GM10266 (cell line): Measurements from ENCODE around the gene TPD52L2.

Experiments used
- DNase-seq: peaks from one replicate; pipeline ENCODE4 v3.0.0; 2012; ENCODE audit errors: extremely low spot score
- TF ChIP-seq, protein P1 (sequence below): IDR thresholded peaks from 2 replicates; pipeline ENCODE4 v1.5.1; 2012; ENCODE audit warnings: mild to moderate bottlenecking, low read depth; ENCODE audit not compliant: control insufficient read depth, insufficient read depth; ENCODE audit errors: missing control alignments

The TPD52L2 gene

GRCh38 chr20:63895952-63896263, 30.8 kb downstream of the TPD52L2 start:
- TF ChIP-seq, protein P1, sequence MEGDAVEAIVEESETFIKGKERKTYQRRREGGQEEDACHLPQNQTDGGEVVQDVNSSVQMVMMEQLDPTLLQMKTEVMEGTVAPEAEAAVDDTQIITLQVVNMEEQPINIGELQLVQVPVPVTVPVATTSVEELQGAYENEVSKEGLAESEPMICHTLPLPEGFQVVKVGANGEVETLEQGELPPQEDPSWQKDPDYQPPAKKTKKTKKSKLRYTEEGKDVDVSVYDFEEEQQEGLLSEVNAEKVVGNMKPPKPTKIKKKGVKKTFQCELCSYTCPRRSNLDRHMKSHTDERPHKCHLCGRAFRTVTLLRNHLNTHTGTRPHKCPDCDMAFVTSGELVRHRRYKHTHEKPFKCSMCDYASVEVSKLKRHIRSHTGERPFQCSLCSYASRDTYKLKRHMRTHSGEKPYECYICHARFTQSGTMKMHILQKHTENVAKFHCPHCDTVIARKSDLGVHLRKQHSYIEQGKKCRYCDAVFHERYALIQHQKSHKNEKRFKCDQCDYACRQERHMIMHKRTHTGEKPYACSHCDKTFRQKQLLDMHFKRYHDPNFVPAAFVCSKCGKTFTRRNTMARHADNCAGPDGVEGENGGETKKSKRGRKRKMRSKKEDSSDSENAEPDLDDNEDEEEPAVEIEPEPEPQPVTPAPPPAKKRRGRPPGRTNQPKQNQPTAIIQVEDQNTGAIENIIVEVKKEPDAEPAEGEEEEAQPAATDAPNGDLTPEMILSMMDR, result no peak
- DNase-seq, result no peak

- peak; percentile 75 for DNase-seq
- TF ChIP-seq, protein P1, result no peak
Observed at GRCh38 chr20:63896264-63897105, 31.4 kb downstream of the TPD52L2 start.

GRCh38 chr20:63897978-63898561, 33.0 kb downstream of the TPD52L2 start:
- TF ChIP-seq, protein P1, result no peak
- DNase-seq, result no peak

DNA sequence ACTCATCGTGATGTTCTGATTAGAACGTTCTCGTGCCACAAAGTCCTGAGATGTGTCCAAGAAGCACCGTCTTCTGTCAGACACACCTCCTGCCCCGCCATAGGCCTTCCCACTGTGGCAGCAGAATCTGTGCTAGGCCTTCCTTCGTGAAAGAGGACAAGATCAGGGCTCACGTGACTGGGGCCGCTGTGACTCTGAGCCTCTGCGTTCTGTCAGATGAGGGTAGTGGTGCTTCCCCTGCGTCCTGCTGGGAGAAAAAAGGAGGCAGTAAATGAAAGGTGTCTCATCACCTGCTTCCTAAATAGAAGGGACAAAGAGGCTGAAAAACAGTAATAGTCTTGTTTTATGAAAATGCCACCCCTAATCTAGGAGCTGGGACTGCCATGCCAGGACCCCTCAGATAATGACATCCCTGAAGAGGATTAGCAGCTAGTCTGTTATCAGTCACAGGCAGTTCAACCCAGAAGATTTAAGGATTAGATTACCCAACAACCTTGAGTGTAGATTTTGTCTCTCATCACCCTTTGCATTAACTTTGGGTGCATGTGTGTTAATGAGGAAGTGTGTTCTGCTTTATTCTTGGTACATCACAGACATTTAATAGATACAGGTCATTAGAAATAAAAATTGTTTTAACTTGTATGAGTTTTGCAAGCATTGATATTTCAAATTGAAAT, 34.0 kb downstream of the TPD52L2 start:
- DNase-seq, result no peak
- TF ChIP-seq, protein P1, result no peak

DNA sequence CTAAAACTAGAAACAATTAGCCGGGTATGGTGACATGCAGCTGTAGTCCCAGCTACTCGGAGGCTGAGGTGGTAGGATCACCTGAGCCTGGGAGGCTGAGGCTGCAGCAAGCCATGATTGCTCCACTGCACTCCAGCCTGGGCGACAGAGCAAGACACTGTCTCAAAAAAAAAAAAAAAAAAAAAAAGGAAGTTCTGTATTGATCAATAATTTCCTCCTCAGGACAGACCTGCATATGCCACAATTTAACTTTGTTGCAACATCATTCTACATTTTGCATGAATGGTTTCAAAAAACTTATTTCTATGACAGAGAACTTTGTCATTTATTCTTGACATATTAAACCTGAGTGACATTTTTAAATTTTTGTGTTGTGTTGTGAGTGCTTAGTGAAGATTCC, 35.3 kb downstream of the TPD52L2 start:
- TF ChIP-seq, protein P1, result no peak

GRCh38 chr20:63903796-63904561, 38.9 kb downstream of the TPD52L2 start:
- DNase-seq, result no peak
- TF ChIP-seq, protein P1, result no peak

More for the DNA sequence above, 35.3 kb downstream of the TPD52L2 start:
- DNase-seq, result no peak
